Stimulated activated naive CD8-positive, alpha-beta T cell treated with anti-CD3 and anti-CD28 coated beads, Interleukin-15, amount 100 ng/mL, for 72 hours (primary cell): ENCODE results near the gene SH2D4B.
A peak's percentile ranks its signal among the peaks of the same experiment; 100 is the strongest.

Source experiments
- ATAC-seq: fragments of 150-1000 bp; cut with Tn5 transposase; 2 replicates; pipeline ENCODE4 v1.10.0; 2021; ENCODE audit warnings: mild to moderate bottlenecking, moderate library complexity
- DNase-seq, 2 donors: peaks; one replicate each; pipeline ENCODE4 v3.0.0; 2021 to 2022
- H3K27ac Mint-ChIP-seq, 2 donors: one replicate each; pipeline ENCODE4 v1.8.0; 2022; ENCODE audit warnings: mild to moderate bottlenecking in 2 of 2, mixed read lengths in 2 of 2, moderate library complexity in 2 of 2
- H3K27me3 Mint-ChIP-seq: one replicate; pipeline ENCODE4 v1.8.0; 2022; ENCODE audit warnings: mixed read lengths
- H3K4me1 Mint-ChIP-seq: one replicate; pipeline ENCODE4 v1.8.0; 2022; ENCODE audit warnings: mild to moderate bottlenecking, mixed read lengths
- H3K4me3 Mint-ChIP-seq, 2 donors: one replicate each; pipeline ENCODE4 v1.8.0; 2022; ENCODE audit warnings: mild to moderate bottlenecking in 2 of 2, mixed read lengths in 2 of 2, moderate library complexity in 1 of 2
- H3K9me3 Mint-ChIP-seq, 2 donors: one replicate each; pipeline ENCODE4 v1.8.0; 2022; ENCODE audit warnings: mixed read lengths in 2 of 2

SH2D4B gene

DNA sequence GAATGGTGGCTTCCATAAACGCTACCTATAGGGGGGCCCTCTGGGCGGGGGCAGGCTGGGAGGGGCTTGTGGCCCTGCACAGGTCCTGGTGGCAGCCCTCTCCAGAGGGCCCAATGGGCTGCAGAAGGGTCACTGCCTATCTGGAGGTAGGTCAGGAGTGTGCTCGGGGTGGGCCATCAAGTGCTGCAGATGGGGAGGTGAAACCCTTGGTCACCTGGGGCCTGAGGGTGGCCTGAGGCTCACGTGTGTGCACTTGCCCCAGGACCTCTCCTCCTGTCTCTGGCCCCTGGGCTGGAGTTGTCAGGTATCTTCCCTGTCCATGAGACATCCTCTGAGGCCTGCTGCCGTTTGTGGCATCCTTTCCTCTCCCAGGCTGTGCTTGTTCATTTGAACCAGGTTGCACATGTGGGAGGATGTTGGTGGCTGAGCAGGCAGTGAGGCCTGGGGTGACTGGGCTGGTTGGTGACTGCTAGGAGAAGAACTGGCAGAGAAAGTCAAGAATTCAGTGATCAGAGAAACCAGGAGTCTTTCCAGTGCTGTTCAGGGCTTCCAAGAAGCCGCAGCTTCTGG lies 21.1 kb upstream of the SH2D4B start:
- no peak overlapping the region for H3K4me3 Mint-ChIP-seq
- ATAC-seq = no peak
- peaks cover 61% of the 10 kb centered on the region for H3K4me1 Mint-ChIP-seq
- peak overlapping the region in 1 of 2 donors; percentile 88 for H3K27ac Mint-ChIP-seq
- no peak for DNase-seq
- H3K9me3 Mint-ChIP-seq = no peaks in the 10 kb centered on the region
- no peaks in the 10 kb centered on the region for H3K27me3 Mint-ChIP-seq

DNA sequence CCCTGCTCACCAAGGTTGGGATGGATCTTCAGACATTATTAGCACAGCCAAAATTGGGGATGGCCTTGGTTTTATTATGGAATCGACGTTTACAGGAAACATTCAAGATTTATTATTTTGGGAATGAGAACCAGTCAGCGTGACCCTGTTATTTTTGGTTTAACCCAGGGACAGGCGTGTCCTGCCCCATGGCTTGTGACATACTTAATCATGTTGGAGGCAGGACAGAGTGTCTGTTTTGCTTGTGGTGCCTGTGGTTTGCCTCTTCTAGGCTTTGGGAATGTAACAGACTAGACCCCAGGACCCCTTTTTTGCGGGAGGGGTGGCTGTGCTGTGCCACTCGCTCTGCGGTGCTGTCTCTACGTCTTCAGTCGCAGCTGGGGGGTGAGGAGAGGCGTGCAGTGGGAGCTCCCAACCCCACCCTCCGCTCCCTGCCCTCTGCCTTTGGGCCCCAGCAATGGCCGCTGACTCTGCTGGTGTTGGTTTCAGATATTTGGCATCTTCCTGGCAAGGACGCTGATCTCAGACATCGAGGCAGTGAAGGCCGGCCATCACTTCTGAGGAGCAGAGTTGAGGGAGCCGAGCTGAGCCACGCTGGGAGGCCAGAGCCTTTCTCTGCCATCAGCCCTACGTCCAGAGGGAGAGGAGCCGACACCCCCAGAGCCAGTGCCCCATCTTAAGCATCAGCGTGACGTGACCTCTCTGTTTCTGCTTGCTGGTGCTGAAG lies 20.1 kb upstream of the SH2D4B start:
- ATAC-seq = no peak
- Mint-ChIP-seq H3K9me3 (no peaks in the 10 kb centered on the region), H3K4me3 (no peak overlapping the region), H3K27ac (peak overlapping the region in 1 of 2 donors; percentile 88), H3K27me3 (no peaks in the 10 kb centered on the region), H3K4me1 (peaks cover 58% of the 10 kb centered on the region)
- DNase-seq = no peak

DNA sequence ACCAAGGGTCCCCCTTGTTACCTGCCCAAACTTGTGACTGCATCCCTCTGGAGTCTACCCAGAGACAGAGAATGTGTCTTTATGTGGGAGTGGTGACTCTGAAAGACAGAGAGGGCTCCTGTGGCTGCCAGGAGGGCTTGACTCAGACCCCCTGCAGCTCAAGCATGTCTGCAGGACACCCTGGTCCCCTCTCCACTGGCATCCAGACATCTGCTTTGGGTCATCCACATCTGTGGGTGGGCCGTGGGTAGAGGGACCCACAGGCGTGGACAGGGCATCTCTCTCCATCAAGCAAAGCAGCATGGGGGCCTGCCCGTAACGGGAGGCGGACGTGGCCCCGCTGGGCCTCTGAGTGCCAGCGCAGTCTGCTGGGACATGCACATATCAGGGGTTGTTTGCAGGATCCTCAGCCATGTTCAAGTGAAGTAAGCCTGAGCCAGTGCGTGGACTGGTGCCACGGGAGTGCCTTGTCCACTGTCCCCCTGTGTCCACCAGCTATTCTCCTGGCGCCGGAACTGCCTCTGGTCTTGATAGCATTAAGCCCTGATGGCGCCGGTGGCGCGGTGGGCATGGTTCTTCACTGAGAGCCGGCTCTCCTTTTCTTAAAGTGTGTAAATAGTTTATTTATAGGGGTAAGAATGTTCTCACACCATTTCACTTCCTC lies 19.4 kb upstream of the SH2D4B start:
- DNase-seq (no peak), ATAC-seq (peak; percentile 16)
- no peaks in the 10 kb centered on the region for H3K27me3 Mint-ChIP-seq
- no peaks in the 10 kb centered on the region for H3K9me3 Mint-ChIP-seq
- peaks cover 65% of the 10 kb centered on the region for H3K4me1 Mint-ChIP-seq
- no peak overlapping the region for H3K4me3 Mint-ChIP-seq
- H3K27ac Mint-ChIP-seq = peak overlapping the region; percentile 14 to 62

DNA sequence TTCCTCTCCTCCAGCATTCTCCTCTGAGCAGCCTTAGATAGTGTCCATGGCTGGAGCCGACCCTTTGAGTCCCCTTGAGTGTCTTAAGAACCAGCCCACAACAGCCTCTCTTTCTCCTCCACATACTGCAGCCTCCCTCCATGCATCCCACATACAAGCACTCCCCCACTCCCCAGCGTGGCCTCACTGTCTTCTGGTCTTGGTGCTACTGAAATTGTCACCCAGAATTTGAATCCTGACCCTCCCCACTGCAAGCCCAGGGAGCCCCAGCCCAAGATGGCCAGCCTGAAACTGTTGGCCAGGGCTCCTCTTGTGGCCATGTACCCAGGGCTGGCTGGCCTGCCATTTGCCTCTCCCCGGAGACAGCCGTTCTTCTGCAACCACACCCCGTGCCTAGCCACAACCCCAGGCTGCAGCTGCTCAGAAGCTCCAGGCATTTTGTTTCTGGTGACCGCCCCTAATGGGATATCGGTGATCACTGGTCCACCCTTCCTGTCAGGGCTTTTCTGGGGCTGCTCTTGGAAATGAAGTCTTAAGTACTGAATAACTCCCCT lies 18.8 kb upstream of the SH2D4B start:
- Mint-ChIP-seq H3K9me3 (no peaks in the 10 kb centered on the region), H3K4me3 (no peak overlapping the region), H3K27me3 (no peaks in the 10 kb centered on the region), H3K4me1 (peaks cover 71% of the 10 kb centered on the region), H3K27ac (peak overlapping the region; percentile 13 to 62)
- no peak for ATAC-seq
- DNase-seq = no peak

DNA sequence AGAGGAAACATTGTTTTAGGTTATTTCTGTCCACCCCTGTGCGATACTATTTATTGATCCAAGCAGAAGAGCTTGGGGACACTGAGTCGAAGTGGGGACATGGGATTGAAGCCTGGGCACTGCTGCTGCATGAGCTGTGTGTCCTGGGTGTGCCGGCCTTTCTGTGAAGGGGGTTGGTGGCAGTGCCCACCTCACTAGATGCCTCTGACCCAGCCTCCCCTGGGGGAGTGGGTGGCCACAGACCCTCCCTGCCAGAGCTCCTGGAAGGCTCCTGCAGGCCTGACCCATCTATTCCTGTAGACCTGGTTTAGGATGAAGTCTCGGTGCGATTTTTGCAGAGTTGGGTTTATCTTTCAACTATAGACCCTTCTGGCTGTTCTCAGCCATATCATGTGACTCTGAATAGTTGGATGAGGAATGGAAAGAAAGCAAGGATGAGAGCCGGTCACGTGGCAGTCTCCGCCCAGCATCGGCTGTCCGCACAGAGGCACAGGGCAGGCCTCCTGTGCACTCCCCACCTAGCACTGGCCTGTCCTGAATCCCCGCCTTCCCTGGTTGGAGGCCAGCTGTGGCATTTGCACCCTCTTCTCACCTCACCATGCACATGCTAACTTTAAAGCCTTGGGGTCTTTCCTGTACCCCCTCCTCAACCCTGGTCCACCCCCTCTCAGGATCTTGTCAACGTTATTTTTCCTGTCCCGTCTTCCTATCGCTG lies 17.6 kb upstream of the SH2D4B start:
- Mint-ChIP-seq H3K27me3 (no peaks in the 10 kb centered on the region), H3K4me3 (no peak overlapping the region), H3K9me3 (no peaks in the 10 kb centered on the region), H3K27ac (peak overlapping the region; percentile 57 to 84), H3K4me1 (peaks cover 78% of the 10 kb centered on the region)
- no peak for ATAC-seq
- DNase-seq = no peak

DNA sequence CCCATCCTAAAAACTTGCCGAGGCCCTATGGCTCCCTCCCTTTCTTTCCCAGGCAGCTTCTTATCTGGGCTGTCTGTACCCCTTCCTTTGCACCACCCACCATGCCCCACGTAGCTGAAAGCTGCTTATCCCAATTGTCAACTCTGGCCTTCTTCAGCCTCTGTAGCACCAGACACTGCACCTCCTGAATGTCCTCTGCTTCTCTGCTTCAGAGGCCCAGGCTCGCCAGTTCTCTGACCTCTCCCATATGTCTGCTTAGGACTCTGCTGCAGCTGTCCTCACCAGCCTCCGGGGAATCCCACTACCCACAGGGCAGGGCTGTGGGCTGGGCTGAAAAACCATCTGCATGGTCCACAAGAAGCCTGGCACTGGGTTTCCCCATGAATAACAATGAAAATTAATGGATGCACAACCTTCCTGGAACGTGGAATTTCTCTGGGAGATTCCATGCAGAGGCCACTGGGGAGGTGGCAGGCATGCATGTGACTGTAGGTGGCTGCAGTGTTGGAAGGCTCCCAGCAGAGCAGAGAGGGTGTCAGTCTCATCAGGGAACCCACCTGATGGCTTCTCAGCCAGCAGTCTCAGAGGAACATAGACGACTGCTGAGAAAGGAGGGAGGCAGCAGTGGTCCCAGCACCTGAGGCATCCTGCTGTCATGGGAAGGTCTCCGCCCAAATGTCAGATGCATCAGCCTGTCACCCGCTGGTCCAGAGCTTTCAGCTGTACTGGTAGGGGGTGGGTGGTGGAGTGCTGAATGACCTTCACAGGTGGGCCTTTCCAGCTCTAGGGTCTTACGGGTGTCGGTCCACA lies 16.8 kb upstream of the SH2D4B start:
- Mint-ChIP-seq H3K27ac (peak overlapping the region; percentile 13 to 57), H3K27me3 (no peaks in the 10 kb centered on the region), H3K9me3 (no peaks in the 10 kb centered on the region), H3K4me1 (peaks cover 84% of the 10 kb centered on the region), H3K4me3 (peak overlapping the region in 1 of 2 donors; percentile 24)
- DNase-seq (no peak), ATAC-seq (no peak)

DNA sequence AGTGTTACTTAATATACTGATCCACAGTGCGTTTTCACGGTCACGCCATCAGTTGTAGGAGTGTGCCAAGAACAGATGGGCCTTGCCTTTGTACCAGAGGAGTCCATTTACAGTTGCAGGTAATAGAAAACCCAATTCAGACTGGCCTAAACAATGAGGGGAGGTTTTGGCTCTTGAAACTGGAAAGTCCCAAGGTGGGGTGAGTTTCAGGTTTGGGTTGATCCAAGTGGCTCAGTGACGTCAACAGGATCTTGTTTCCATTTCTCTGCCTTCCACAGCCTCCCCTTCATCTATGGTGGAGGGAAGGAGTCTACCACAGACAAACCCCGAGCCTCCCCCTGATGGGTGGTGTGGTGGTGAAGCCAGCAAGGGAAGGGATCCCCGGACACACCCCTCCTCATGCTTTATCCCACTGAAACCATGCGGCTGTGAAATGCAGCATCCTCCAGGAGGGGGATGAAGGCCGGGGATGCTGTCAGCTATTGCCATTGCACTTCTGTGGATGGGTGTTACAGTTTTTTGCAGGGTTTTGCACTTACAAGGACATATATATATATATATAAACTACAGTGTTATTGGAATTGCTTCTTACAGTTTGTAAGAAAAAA lies 14.8 kb upstream of the SH2D4B start:
- DNase-seq = no peak
- peaks cover 85% of the 10 kb centered on the region for H3K4me1 Mint-ChIP-seq
- peak overlapping the region in 1 of 2 donors; percentile 20 for H3K4me3 Mint-ChIP-seq
- ATAC-seq = peak; percentile 53
- no peaks in the 10 kb centered on the region for H3K9me3 Mint-ChIP-seq
- H3K27ac Mint-ChIP-seq = peak overlapping the region; percentile 51 to 87
- no peaks in the 10 kb centered on the region for H3K27me3 Mint-ChIP-seq

DNA sequence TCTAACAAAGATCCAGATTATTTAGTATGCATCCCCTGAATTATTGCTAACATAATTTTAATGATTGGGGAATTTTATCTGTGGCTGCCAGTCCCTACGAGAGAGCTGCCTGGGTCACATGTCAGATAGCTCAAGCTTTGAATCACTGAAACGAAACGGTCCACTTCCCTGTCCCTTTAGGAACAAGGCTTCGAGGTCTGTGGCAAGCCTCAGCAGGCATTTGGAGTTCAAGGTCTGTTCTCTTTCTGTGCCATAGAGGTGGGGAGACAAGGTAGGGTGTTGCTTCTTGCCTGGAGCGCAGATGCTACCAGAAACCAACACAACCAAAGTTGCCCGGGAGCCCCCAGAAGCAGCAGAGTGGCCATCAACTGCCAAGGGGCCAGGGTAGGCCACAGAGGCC lies 13.9 kb upstream of the SH2D4B start:
- no peaks in the 10 kb centered on the region for H3K27me3 Mint-ChIP-seq
- H3K4me1 Mint-ChIP-seq = peaks cover 89% of the 10 kb centered on the region
- DNase-seq (no peak), ATAC-seq (no peak)
- no peaks in the 10 kb centered on the region for H3K9me3 Mint-ChIP-seq
- H3K27ac Mint-ChIP-seq = peak overlapping the region; percentile 43 to 66
- peak overlapping the region in 1 of 2 donors; percentile 12 for H3K4me3 Mint-ChIP-seq

DNA sequence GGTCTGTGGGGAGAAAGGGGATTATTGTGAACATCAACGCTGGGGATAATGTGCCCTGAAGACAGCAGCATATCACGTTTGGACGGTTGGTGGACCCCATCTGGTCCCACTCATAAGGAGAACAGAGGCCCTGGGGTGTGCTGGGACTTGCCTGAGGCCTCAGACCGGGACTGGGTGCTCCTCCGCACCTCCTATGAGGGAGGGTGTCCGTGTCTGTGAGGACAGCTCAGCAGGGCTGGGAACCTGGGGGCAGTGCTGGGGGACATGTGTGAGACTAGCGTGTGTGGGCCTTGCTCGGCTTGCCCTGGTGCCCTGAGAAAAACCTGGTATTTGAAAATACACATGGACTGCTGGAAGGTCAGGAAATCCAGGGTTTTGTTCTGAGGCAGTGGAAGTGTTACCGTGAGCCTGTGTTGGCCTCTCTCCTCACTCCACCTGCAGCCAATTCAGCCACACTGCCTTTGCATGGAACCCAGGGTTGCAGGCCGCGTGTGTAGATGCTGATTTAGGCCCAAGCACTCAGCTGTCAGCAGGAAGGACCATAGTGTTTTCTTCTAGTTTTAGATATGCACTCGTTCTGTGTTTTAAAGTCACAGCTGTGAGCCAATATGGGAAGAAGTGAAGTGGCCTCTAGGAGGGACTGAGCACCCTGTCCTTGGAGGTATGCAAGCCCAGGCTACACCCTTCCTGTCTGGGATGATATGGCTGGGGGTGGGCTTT lies 13.4 kb upstream of the SH2D4B start:
- H3K9me3 Mint-ChIP-seq = no peaks in the 10 kb centered on the region
- ATAC-seq = peak; percentile 21
- no peaks in the 10 kb centered on the region for H3K27me3 Mint-ChIP-seq
- H3K4me1 Mint-ChIP-seq = peaks cover 90% of the 10 kb centered on the region
- no peak overlapping the region for H3K4me3 Mint-ChIP-seq
- DNase-seq = no peak
- peak overlapping the region; percentile 66 to 83 for H3K27ac Mint-ChIP-seq

DNA sequence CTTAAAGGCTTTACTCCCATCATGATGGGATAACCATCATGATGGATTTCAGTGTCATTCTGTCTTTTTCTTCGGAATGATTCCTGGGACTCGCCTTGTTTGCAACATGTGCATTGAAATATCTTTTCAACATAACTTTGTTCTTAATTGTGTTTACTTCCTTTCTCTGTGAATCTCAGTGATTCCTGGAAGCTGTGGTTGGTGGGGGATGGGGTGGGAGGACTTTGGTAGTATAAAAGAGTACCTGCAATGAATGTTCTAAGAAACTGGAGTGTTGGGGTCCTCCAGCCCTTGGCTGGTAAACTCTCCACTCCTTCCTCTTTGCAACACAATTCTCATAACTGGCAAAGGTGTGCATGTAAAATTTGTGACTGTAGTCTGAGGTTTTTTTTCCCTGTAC lies 11.5 kb upstream of the SH2D4B start:
- H3K4me1 Mint-ChIP-seq = peaks cover 91% of the 10 kb centered on the region
- DNase-seq (no peak), ATAC-seq (no peak)
- peak overlapping the region; percentile 32 to 60 for H3K4me3 Mint-ChIP-seq
- peak overlapping the region; percentile 53 to 81 for H3K27ac Mint-ChIP-seq
- H3K27me3 Mint-ChIP-seq = no peaks in the 10 kb centered on the region
- H3K9me3 Mint-ChIP-seq = no peaks in the 10 kb centered on the region

DNA sequence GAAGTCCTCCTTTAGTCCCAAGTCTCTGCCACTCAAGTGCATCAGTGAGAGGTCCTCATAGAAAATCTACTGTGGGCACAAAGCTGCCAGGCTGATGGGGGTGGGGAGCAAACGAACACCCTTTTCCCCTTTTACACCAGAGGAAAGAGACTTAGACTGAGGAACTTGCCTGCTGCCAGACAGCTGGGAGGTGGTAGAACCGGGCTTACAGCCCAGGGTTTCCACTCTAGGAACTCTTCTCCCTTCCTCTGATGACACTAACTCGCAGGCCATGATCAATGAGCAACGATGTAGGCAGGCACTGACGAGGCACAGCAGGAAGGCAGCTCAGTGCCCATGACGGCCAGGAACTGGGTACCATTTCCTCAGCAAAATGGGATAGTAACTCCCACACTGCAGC lies 11.0 kb upstream of the SH2D4B start:
- H3K4me1 Mint-ChIP-seq = peaks cover 96% of the 10 kb centered on the region
- H3K27me3 Mint-ChIP-seq = no peaks in the 10 kb centered on the region
- ATAC-seq = no peak
- peak overlapping the region; percentile 32 to 60 for H3K4me3 Mint-ChIP-seq
- H3K9me3 Mint-ChIP-seq = no peaks in the 10 kb centered on the region
- no peak for DNase-seq
- H3K27ac Mint-ChIP-seq = peak overlapping the region; percentile 53 to 81

DNA sequence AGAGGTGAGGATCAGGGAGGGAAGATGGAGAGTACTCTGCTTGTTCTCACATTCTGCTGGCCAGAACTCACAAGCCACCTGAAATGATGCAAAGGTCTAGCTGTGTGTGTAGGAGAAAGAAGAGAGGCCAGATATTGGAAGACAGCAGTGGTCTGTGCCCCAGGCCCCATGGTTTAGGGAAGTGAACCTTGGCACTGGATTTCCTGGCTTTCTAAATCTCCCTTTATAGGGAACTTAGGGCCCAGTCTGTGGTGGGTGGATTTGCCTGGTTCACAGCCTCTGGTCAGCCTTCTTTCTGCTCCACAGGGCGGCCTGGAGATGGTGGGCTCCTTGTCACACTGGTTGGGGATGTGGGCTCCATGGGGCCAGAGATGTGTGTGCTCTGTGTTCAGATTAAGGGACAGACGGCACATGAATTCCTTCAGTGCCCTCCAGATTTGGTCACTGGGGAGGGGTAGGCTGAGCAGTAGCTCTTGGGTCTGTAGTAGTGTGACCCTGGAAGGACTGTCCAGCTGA lies 9.5 kb upstream of the SH2D4B start:
- DNase-seq = no peak
- Mint-ChIP-seq H3K4me3 (peak overlapping the region; percentile 5 to 32), H3K9me3 (no peaks in the 10 kb centered on the region), H3K4me1 (peaks cover 96% of the 10 kb centered on the region), H3K27me3 (no peaks in the 10 kb centered on the region), H3K27ac (peak overlapping the region; percentile 33 to 72)
- no peak for ATAC-seq

DNA sequence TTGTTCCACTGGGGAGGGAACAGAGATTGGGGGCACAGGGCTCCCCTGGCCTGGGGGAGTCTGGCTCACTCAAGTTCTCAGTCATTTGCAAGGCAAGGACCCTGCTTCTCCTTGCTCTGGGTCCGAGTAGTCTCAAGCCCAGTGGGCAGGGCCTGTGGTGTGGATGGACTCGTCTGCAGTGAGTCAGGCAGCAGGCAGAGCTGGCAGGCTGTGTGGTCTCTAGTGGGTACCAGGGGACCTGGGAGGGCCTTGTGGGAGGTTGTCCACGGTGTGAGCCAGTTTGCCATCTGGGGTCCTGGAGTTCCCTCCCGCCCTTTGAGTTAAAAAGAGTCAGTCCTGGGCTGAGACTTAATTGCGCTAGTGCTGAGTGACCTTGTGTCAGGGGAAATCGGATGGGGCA lies 8.8 kb upstream of the SH2D4B start:
- H3K27ac Mint-ChIP-seq = peak overlapping the region; percentile 45 to 90
- H3K9me3 Mint-ChIP-seq = no peaks in the 10 kb centered on the region
- ATAC-seq (no peak), DNase-seq (no peak)
- peaks cover 89% of the 10 kb centered on the region for H3K4me1 Mint-ChIP-seq
- no peaks in the 10 kb centered on the region for H3K27me3 Mint-ChIP-seq
- peak overlapping the region; percentile 26 to 74 for H3K4me3 Mint-ChIP-seq

DNA sequence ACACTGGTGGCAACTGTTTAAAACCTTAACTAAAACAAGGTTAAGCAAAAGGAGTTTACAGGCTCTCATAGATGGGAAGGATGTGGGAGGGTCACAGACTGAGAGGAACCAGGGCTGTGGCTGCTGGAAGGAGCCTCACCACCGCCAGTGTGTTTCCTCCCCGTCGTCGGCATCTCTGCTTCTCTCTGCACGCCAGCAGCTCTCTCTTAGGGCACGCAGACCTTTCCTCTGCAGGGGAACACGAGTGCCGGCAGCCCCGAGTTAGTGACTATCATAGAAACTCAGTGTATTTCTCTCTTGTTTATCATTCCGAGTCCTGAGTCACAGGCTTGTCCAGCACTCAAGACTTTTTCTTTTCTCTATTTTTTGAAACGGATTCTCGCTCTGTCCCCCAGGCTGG lies 8.1 kb upstream of the SH2D4B start:
- peak; percentile 70 for ATAC-seq
- peaks cover 82% of the 10 kb centered on the region for H3K4me1 Mint-ChIP-seq

More for the DNA sequence above, 8.1 kb upstream of the SH2D4B start:
- H3K9me3 Mint-ChIP-seq = no peaks in the 10 kb centered on the region
- H3K27ac Mint-ChIP-seq = peak overlapping the region; percentile 45 to 90
- H3K4me3 Mint-ChIP-seq = peak overlapping the region; percentile 71 to 74
- peak in 1 of 2 donors; percentile 35 for DNase-seq
- H3K27me3 Mint-ChIP-seq = no peaks in the 10 kb centered on the region
